PC-3 (cell line): Measurements from ENCODE around the gene SMIM13. TPM values are rescaled to one million over a fixed set of nuclear protein-coding genes. Genes with fewer than 3 reads are reported as not detected.

Source experiments
- ATAC-seq: fragments of 200-7000 bp; cut with Tn5 transposase; 2 replicates; pipeline ENCODE4 v1.9.1; 2020; ENCODE audit warnings: mild to moderate bottlenecking, moderate library complexity
- BruUV-seq: library from RNA; stranded (reverse); fragments of 400-500 nt; replicated peaks from 2 replicates; lab custom pipeline; 2021; lab: Mats Ljungman, UMichigan
- CTCF ChIA-PET: fragments of 300-600 bp; sonication (Branson Sonifier 250); formaldehyde crosslinking; loops from one replicate; lab custom pipeline; 2022; ENCODE audit warnings: antibody characterized with exemption; lab: Charles Lee
- POLR2A ChIA-PET: fragments of 300-600 bp; sonication (Branson Sonifier 250); formaldehyde crosslinking; loops from one replicate; lab custom pipeline; 2022; ENCODE audit warnings: antibody characterized with exemption; ENCODE audit not compliant: unreplicated experiment; lab: Charles Lee
- DNase-seq: peaks from one replicate; pipeline ENCODE4 v3.0.0-alpha.2; 2015
- H2AFZ ChIP-seq: fragments of 300-600 bp; sonication (generic); 2 replicates; pipeline ENCODE4 v1.6.0; 2016; ENCODE audit warnings: antibody characterized with exemption, low read length
- H3F3A ChIP-seq: fragments of 300-600 bp; sonication (generic); one replicate; pipeline ENCODE4 v1.6.0; 2017; ENCODE audit warnings: antibody characterized with exemption, low read length, control low read depth, mild to moderate bottlenecking; ENCODE audit not compliant: unreplicated experiment
- H3K27ac ChIP-seq: fragments of 300-600 bp; sonication (generic); 2 replicates; pipeline ENCODE4 v1.5.1; 2016; ENCODE audit warnings: mild to moderate bottlenecking, low read length
- H3K27me3 ChIP-seq: fragments of 300-600 bp; sonication (generic); 2 replicates; pipeline ENCODE4 v1.6.1; 2016; ENCODE audit warnings: low read length, mixed read lengths
- H3K36me3 ChIP-seq: fragments of 300-600 bp; sonication (generic); 2 replicates; pipeline ENCODE4 v1.6.1; 2016; ENCODE audit warnings: low read depth, mixed run types, low read length, mixed read lengths
- H3K4me1 ChIP-seq: fragments of 300-600 bp; sonication (generic); 2 replicates; pipeline ENCODE4 v1.5.1; 2016; ENCODE audit warnings: low read length; ENCODE audit not compliant: insufficient read depth
- H3K4me2 ChIP-seq: fragments of 300-600 bp; sonication (generic); 2 replicates; pipeline ENCODE4 v1.6.0; 2016; ENCODE audit warnings: low read length
- H3K4me3 ChIP-seq: fragments of 300-600 bp; sonication (generic); 2 replicates; pipeline ENCODE4 v1.5.1; 2016; ENCODE audit warnings: mild to moderate bottlenecking, low read length, mixed read lengths
- H3K79me2 ChIP-seq: fragments of 300-600 bp; sonication (generic); 2 replicates; pipeline ENCODE4 v1.6.1; 2017; ENCODE audit warnings: low read length, mixed read lengths
- H3K9ac ChIP-seq: fragments of 300-600 bp; sonication (generic); 2 replicates; pipeline ENCODE4 v1.6.0; 2016; ENCODE audit warnings: mild to moderate bottlenecking, low read length
- H3K9me2 ChIP-seq: fragments of 300-600 bp; sonication (generic); replicated peaks from 2 replicates; pipeline ENCODE4 v1.6.1; 2016; ENCODE audit warnings: mixed run types, low read length, mixed read lengths
- H3K9me3 ChIP-seq: fragments of 300-600 bp; sonication (generic); 2 replicates; pipeline ENCODE4 v1.6.1; 2016; ENCODE audit warnings: low read length, mixed read lengths
- H4K20me1 ChIP-seq: fragments of 300-600 bp; sonication (generic); 2 replicates; pipeline ENCODE4 v1.6.1; 2016; ENCODE audit warnings: low read length, mixed read lengths
- EZH2 ChIP-seq: fragments of 300-600 bp; sonication (generic); IDR thresholded peaks from one replicate; pipeline ENCODE4 v1.6.1; 2017; ENCODE audit warnings: antibody characterized with exemption, mild to moderate bottlenecking, low read length; ENCODE audit not compliant: unreplicated experiment
- EZH2phosphoT487 ChIP-seq: fragments of 300-600 bp; sonication (generic); IDR thresholded peaks from 2 replicates; pipeline ENCODE4 v1.6.1; 2018; ENCODE audit warnings: mild to moderate bottlenecking, antibody characterized with exemption, low read length, borderline replicate concordance
- intact Hi-C: fragments of 100-400 bp; cut with micrococcal nuclease; formaldehyde crosslinking; loops from 2 replicates; pipeline ENCODE4 v1.9.0; 2023
- total RNA-seq: library from RNA; depleted of rRNA; stranded (reverse); fragments of >200 nt; gene quantifications from 2 replicates; pipeline ENCODE4 v1.2.3, GENCODE V29; 2014
- TF ChIP-seq, protein P1 (sequence below): fragments of 300-600 bp; sonication (generic); conservative IDR thresholded peaks from 2 replicates; pipeline ENCODE4 v1.5.1; 2017; ENCODE audit warnings: antibody characterized with exemption, low read depth, mild to moderate bottlenecking, low read length

The SMIM13 gene
- total RNA-seq, 1 experiment from 2014 or later = 9.0 TPM

- H3K9me3 ChIP-seq = no peaks in the 10 kb centered on the region
- DNase-seq = peak; percentile 90
- H3F3A ChIP-seq = no peaks in the 10 kb centered on the region
- POLR2A ChIA-PET = no interaction called here
- ATAC-seq = peak; percentile 69
- intact Hi-C loops = no loop called here
- peak overlapping the region; percentile 33 for H3K27ac ChIP-seq
- no peaks in the 10 kb centered on the region for H3K36me3 ChIP-seq
- peak overlapping the region; percentile 57 for H3K4me2 ChIP-seq
- peaks cover 14% of the 10 kb centered on the region; the same call in 1 of the 2 replicates for H4K20me1 ChIP-seq
- H2AFZ ChIP-seq = no peak overlapping the region
- H3K4me1 ChIP-seq = peaks cover 27% of the 10 kb centered on the region
- H3K9ac ChIP-seq = no peak overlapping the region
- TF ChIP-seq EZH2phosphoT487 (no peak), EZH2 (no peak)
- TF ChIP-seq, protein P1, sequence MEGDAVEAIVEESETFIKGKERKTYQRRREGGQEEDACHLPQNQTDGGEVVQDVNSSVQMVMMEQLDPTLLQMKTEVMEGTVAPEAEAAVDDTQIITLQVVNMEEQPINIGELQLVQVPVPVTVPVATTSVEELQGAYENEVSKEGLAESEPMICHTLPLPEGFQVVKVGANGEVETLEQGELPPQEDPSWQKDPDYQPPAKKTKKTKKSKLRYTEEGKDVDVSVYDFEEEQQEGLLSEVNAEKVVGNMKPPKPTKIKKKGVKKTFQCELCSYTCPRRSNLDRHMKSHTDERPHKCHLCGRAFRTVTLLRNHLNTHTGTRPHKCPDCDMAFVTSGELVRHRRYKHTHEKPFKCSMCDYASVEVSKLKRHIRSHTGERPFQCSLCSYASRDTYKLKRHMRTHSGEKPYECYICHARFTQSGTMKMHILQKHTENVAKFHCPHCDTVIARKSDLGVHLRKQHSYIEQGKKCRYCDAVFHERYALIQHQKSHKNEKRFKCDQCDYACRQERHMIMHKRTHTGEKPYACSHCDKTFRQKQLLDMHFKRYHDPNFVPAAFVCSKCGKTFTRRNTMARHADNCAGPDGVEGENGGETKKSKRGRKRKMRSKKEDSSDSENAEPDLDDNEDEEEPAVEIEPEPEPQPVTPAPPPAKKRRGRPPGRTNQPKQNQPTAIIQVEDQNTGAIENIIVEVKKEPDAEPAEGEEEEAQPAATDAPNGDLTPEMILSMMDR = no peak
- BruUV-seq = no TSS peak
- peak overlapping the region; percentile 11; the same call in 1 of the 2 replicates for H3K4me3 ChIP-seq
- CTCF ChIA-PET = no interaction called here
- peaks cover 76% of the 10 kb centered on the region for H3K79me2 ChIP-seq
- no peaks in the 10 kb centered on the region for H3K9me2 ChIP-seq
- no peaks in the 10 kb centered on the region for H3K27me3 ChIP-seq
Observed at GRCh38 chr6:11120271-11121005, 26.8 kb downstream of the SMIM13 start.

DNA sequence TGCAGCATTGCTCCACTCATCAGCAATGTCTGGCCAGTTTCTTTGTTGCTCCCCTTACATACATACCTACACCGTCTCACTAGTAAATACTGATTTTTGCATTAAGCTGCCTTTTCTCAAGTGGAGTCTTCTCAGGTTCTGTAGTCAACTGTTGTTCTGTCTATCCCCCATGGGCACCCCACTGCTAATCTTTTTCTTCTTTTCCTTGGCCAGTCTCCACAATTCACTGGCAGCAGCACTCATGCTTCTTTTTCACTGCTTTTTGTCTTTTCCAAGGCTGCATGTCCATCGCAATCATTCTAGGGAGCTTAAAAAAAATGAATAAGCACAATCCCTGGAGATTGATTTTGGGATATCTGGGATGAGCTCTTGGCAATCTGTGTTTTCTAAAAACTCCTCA lies 28.2 kb downstream of the SMIM13 start:
- Histone ChIP-seq H3K27ac (no peak overlapping the region), H3K36me3 (no peaks in the 10 kb centered on the region), H4K20me1 (peaks cover 10% of the 10 kb centered on the region; the same call in 1 of the 2 replicates), H3K9me3 (no peaks in the 10 kb centered on the region), H3K4me1 (peaks cover 17% of the 10 kb centered on the region), H3K9me2 (no peaks in the 10 kb centered on the region), H3K79me2 (peaks cover 72% of the 10 kb centered on the region), H3K4me2 (no peak overlapping the region), H3K27me3 (no peaks in the 10 kb centered on the region), H3F3A (no peaks in the 10 kb centered on the region), H2AFZ (no peak overlapping the region), H3K4me3 (no peak overlapping the region), H3K9ac (no peak overlapping the region)
- CTCF ChIA-PET = no interaction called here
- DNase-seq (no peak), ATAC-seq (no peak)
- BruUV-seq = no TSS peak
- TF ChIP-seq, protein P1 = no peak
- TF ChIP-seq EZH2phosphoT487 = no peak
- TF ChIP-seq EZH2 = no peak
- intact Hi-C loops = no loop called here
- POLR2A ChIA-PET = no interaction called here

GRCh38 chr6:11122380-11122779 lies 28.7 kb downstream of the SMIM13 start:
- no peak for ATAC-seq
- Histone ChIP-seq H3K27me3 (no peaks in the 10 kb centered on the region), H3F3A (no peaks in the 10 kb centered on the region), H2AFZ (no peak overlapping the region), H4K20me1 (peaks cover 10% of the 10 kb centered on the region; the same call in 1 of the 2 replicates), H3K79me2 (peaks cover 70% of the 10 kb centered on the region), H3K36me3 (no peaks in the 10 kb centered on the region), H3K9ac (no peak overlapping the region), H3K9me2 (no peaks in the 10 kb centered on the region), H3K4me2 (no peak overlapping the region), H3K27ac (no peak overlapping the region), H3K4me3 (no peak overlapping the region), H3K9me3 (no peaks in the 10 kb centered on the region), H3K4me1 (peaks cover 17% of the 10 kb centered on the region)
- CTCF ChIA-PET = no interaction called here
- DNase-seq = no peak
- POLR2A ChIA-PET = no interaction called here
- no peak for TF ChIP-seq EZH2phosphoT487
- TF ChIP-seq, protein P1 = no peak
- no peak for TF ChIP-seq EZH2
- intact Hi-C loops = no loop called here
- no TSS peak for BruUV-seq
